ENCODE results near the gene COL28A1.
"Not testable (repeated sequence)": the region's sequence is repeated elsewhere in the genome, so short reads cannot be mapped to it uniquely, and the experiment has no call there.

COL28A1 gene

GRCh38 chr7:7464991-7465765 lies 70.5 kb downstream of the COL28A1 start:
- not testable (repeated sequence) for DNase-seq (ENCODE audit: low read depth)

DNA sequence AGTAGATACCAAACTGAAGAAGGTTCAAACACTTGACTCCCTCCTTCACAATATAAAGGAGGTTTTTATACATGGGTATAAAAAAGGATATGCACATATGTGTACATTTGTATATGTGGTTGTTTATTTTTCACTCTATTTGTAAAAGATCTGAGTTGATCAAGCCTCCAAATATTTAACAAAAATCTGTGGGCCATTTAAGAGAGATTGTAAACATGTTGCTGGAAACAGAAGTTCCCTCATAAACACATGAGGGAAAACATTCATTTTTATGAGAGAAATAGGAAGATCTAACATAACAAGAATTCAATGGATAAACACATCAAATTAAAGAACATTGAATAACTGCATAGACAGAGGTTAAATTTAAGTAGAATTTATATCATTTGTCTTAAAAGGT lies 81.7 kb downstream of the COL28A1 start:
- no peak for DNase-seq (ENCODE audit: low read depth)

- no peak for DNase-seq (ENCODE audit: low read depth)
Measured at GRCh38 chr7:7452652-7453051, 83.0 kb downstream of the COL28A1 start.

GRCh38 chr7:7452119-7452518 lies 83.6 kb downstream of the COL28A1 start:
- no peak for DNase-seq (ENCODE audit: low read depth)

DNA sequence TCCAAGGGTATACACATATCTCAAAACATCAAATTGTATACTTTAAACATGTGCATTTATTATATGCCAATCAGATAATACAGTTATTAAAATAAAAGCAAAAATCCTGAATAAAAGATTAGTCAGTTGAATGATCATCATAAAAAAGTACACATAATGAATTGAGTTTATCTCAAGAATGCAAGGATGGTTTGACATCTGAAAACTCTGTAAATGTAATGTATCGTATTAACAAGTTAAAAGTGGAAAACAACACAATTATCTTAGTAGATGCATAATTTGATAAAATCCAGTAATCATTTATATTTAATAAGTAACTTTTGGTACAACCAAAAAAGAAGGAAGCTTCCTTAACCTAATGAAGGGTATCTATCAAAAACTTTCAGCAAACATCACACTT lies 86.6 kb downstream of the COL28A1 start:
- peak; percentile 6 for DNase-seq (ENCODE audit: low read depth)

DNA sequence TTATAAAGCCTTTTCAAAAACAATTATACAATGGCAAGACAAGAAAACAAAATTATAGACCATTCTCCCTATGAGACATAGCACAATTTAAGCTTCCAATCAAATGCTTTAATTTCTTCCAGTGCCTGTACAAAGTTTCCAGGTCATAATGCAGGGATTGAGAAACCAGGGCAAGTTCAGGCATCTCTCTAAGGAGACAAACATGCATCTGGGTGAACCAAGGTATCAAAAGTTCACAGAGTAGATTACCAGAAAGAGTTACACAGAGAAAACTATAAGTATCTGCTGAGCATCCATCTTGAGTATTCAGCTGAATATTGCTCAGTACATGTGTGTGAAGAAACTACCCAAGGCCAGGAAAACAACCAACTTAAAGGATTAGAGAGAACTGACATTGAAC lies 89.1 kb downstream of the COL28A1 start:
- peak; percentile 20 for DNase-seq (ENCODE audit: low read depth)

- no peak for DNase-seq (ENCODE audit: low read depth)
Measured at GRCh38 chr7:7443806-7444350, 91.8 kb downstream of the COL28A1 start.

DNA sequence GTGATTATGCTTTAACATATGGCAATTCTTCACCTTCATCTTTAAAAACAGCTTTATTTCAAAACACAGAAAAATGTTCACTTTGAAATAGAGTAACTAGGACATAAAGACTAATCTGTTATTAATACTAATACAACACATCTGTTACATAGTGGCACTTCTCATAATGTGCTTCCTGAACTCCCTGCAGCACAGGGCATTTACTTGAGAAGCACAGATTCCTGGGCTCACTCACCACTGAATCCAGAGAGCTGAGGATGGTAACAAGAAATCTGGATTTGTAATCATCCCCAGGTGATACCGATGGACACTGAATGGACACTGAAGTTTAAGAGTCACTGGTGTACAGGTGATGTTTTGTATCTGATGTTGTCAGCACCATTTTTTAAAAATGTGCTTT lies 96.1 kb downstream of the COL28A1 start:
- DNase-seq (ENCODE audit: low read depth), result no peak

GRCh38 chr7:7438851-7439250 lies 96.8 kb downstream of the COL28A1 start:
- DNase-seq (ENCODE audit: low read depth), result peak; percentile 90

- DNase-seq (ENCODE audit: low read depth), result no peak
Measured at GRCh38 chr7:7435978-7436377, 99.7 kb downstream of the COL28A1 start.

DNA sequence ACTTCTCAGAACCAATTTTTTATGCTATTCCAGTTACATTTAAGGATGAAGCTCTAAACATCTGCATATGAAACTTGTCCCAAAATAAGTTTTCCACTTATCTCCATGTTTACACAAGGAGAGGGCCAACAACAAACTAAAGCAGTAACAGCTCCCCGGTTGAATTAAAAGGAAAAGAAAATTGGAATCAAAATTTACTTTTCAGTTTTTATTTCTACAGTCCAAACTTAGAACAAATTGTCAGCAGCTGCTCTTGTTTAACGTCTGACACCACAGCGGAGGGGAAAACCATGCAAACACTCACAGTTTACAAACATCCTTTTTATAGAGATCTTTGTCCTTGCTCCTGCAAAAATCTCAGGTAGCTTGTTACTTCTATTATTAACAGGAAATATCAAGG lies 101.3 kb downstream of the COL28A1 start:
- DNase-seq (ENCODE audit: low read depth), result no peak

- DNase-seq (ENCODE audit: low read depth), result no peak
Measured at GRCh38 chr7:7433811-7434210, 101.9 kb downstream of the COL28A1 start.

DNA sequence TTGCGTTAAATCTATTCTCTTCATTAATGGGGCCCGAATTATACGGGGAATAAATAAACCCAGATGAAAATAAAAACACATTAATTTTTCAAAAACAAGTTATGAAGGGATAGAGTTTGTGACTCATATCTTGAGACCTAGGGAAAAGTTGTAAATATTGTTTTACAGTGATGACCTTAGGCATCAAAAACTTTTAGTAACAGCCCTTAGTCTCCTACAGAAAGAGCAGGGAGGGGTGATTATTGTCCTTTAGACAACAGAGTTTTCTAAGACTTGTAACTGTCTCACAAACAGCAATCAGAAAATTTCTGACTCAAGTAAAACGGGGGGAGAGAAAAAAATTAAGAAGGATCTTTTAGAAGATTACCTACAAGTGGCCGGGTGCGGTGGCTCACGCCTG lies 102.7 kb downstream of the COL28A1 start:
- DNase-seq (ENCODE audit: low read depth), result no peak

- DNase-seq (ENCODE audit: low read depth), result peak; percentile 17
Measured at GRCh38 chr7:7428806-7429205, 106.9 kb downstream of the COL28A1 start.

GRCh38 chr7:7427363-7427762 lies 108.3 kb downstream of the COL28A1 start:
- no peak for DNase-seq (ENCODE audit: low read depth)

DNA sequence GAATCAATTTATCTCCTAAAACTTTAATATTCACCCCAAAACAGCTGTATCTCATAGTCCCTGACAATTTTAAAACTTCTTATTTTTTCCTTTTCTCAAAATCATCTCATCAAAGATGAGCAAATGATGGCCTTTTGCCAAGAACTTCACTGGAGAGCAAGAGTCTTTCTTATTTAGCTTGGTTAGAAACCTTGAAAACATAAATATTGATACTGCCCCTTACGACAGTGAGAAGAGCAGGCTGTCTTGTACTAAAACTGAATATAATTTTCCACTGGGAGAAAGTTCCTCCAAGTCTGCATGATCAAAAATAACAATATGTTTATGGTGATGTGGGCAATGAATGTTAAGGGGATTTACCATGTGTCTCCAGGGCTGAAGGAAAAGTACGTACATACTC lies 109.0 kb downstream of the COL28A1 start:
- no peak for DNase-seq (ENCODE audit: low read depth)

GRCh38 chr7:7425321-7425720 lies 110.4 kb downstream of the COL28A1 start:
- no peak for DNase-seq (ENCODE audit: low read depth)

GRCh38 chr7:7424151-7424873 lies 111.4 kb downstream of the COL28A1 start:
- DNase-seq (ENCODE audit: low read depth), result peak; percentile 62

- no peak for DNase-seq (ENCODE audit: low read depth)
Measured at GRCh38 chr7:7422641-7423040, 113.0 kb downstream of the COL28A1 start.

- no peak for DNase-seq (ENCODE audit: low read depth)
Measured at GRCh38 chr7:7421826-7422225, 113.8 kb downstream of the COL28A1 start.

DNA sequence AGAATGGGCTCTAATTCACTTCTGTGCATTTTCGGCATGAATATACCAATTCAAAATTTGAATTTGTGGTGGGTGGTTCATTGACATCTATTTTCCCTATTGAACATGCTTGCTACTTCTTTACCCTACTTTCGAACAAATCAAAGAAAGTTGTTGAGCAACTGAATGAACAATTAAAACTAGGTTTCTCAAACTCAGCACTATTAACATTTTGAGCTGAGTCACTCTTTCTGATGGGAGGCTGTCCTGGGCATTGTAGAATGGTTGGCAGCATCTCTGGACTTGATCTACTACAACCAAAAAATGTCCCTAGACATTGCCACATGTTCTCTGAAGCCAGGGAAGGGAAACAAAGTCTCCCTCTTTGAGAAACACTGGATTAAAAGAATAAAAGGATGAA lies 116.7 kb downstream of the COL28A1 start:
- DNase-seq (ENCODE audit: low read depth), result no peak

DNA sequence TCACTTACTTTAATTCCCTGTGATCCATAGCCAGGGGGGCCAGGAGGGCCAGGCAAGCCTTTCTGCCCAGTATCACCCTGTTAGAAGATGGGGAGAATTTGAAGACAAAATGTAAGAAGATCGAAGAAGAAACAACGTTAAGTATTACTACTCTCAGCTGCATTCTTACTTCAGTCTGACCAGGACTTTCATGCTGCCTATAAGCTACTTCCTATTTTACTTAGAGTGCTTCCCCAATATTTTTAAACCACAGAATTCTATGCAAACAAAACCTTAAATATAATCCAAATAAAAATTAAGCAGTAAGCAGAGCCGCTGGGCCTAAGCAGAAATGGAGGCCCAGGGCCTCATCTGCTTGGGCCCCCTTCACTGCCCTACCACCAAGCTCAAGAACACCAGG lies 117.8 kb downstream of the COL28A1 start:
- DNase-seq (ENCODE audit: low read depth), result no peak

DNA sequence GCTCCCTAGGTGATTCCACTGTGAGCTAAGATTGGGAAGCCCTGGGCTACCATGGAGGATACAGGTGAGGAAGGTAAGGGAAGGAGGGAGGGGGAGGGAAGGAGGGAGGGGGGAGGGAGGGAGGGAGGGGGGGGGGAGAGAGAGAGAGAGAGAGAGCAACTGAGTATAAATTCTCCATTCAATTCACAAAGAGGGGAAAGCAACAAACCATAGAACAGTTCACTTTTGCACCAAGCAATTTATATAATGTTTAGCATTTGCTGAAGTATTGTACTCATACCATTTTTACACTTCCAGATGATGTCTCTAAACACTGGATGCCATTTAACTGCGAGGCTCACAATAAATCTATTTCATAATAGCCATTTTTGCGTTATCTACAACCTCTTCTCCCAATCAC lies 118.3 kb downstream of the COL28A1 start:
- DNase-seq (ENCODE audit: low read depth), result no peak
